Measurements from ENCODE around the gene GABRB1.

DNA sequence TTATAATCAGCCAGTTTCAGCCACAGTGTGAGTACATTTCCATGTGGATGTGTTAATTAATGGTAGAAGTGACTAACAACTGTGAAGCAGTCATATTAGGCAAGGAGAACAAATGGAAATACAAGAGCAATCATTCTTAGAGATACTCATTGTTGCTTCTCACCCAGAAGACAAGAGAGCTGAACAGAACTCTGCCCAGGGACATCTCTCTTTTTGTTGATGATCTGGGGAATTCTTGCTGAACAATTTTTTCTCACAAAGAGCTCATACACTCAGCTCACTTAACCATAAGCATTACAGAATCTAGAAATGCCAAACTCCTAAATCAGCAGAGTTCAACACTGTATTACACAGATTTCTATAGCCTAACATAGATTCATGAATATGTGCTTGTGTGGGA, 282.0 kb downstream of the GABRB1 start:
- TF ChIP-seq POLR2A (IDR thresholded peaks at IDR 0.05; ENCODE audit: borderline replicate concordance, extremely low read depth, insufficient read depth, insufficient read length) (no peak), POLR2AphosphoS5 (IDR thresholded peaks at IDR 0.05; ENCODE audit: low read depth, low read length) (no peak), ZBTB33 (IDR thresholded peaks at IDR 0.05; ENCODE audit: extremely low read depth, insufficient replicate concordance, low read length) (no peak), SIN3A (IDR thresholded peaks at IDR 0.05; ENCODE audit: low read depth) (no peak), CEBPB (IDR thresholded peaks at IDR 0.05; ENCODE audit: low read depth) (no peak), RAD21 (IDR thresholded peaks at IDR 0.05; ENCODE audit: low read depth) (no peak), JUND (IDR thresholded peaks at IDR 0.05) (no peak), EZH2 (IDR thresholded peaks at IDR 0.05) (no peak), YY1 (IDR thresholded peaks at IDR 0.05; ENCODE audit: extremely low read depth, insufficient replicate concordance, low read depth, low read length) (no peak), REST (IDR thresholded peaks at IDR 0.05; ENCODE audit: low read depth) (no peak), SP1 (IDR thresholded peaks at IDR 0.05; ENCODE audit: low read depth) (no peak)
- TF ChIP-seq, protein P1, sequence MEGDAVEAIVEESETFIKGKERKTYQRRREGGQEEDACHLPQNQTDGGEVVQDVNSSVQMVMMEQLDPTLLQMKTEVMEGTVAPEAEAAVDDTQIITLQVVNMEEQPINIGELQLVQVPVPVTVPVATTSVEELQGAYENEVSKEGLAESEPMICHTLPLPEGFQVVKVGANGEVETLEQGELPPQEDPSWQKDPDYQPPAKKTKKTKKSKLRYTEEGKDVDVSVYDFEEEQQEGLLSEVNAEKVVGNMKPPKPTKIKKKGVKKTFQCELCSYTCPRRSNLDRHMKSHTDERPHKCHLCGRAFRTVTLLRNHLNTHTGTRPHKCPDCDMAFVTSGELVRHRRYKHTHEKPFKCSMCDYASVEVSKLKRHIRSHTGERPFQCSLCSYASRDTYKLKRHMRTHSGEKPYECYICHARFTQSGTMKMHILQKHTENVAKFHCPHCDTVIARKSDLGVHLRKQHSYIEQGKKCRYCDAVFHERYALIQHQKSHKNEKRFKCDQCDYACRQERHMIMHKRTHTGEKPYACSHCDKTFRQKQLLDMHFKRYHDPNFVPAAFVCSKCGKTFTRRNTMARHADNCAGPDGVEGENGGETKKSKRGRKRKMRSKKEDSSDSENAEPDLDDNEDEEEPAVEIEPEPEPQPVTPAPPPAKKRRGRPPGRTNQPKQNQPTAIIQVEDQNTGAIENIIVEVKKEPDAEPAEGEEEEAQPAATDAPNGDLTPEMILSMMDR (IDR thresholded peaks at IDR 0.05 in 2 of 3, conservative IDR thresholded peaks at IDR 0.05 in 1 of 3; ENCODE audit: borderline replicate concordance in 1 of 3, insufficient read depth in 1 of 3, low read depth in 2 of 3, low read length in 2 of 3): no peak
- TF ChIP-seq, protein P2, sequence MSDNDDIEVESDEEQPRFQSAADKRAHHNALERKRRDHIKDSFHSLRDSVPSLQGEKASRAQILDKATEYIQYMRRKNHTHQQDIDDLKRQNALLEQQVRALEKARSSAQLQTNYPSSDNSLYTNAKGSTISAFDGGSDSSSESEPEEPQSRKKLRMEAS (IDR thresholded peaks at IDR 0.05): no peak

Data from HCT116 (cell line).